Activated B cell treated with CpG ODN at 0.5 μM for 24 hours (primary cell): Measurements from ENCODE around the gene HACE1. TPM values are rescaled to one million over a fixed set of nuclear protein-coding genes. Genes with fewer than 3 reads are reported as not detected.
"Not testable (repeated sequence)": the region's sequence is repeated elsewhere in the genome, so short reads cannot be mapped to it uniquely, and the experiment has no call there.

Source experiments
- ATAC-seq: fragments of 200-7000 bp; cut with Tn5 transposase; one replicate; pipeline ENCODE4 v1.10.0; 2021; ENCODE audit warnings: low read depth, mild to moderate bottlenecking, moderate library complexity
- CTCF ChIA-PET: fragments of 350-600 bp; sonication (Branson Sonifier 250); formaldehyde crosslinking; loops from one replicate; lab custom pipeline; 2021; ENCODE audit warnings: antibody characterized with exemption; lab: Charles Lee
- POLR2A ChIA-PET: fragments of 350-600 bp; sonication (Branson Sonifier 250); formaldehyde crosslinking; loops from one replicate; lab custom pipeline; 2021; ENCODE audit warnings: antibody characterized with exemption; lab: Charles Lee
- DNase-seq: peaks from one replicate; pipeline ENCODE4 v3.0.0; 2022
- H3K27ac Mint-ChIP-seq: one replicate; pipeline ENCODE4 v1.8.0; 2020; ENCODE audit warnings: mixed read lengths
- H3K27me3 Mint-ChIP-seq: one replicate; pipeline ENCODE4 v1.8.0; 2021; ENCODE audit warnings: mixed read lengths
- H3K36me3 Mint-ChIP-seq: one replicate; pipeline ENCODE4 v1.8.0; 2021; ENCODE audit warnings: low read depth, mixed read lengths
- H3K4me1 Mint-ChIP-seq: one replicate; pipeline ENCODE4 v1.8.0; 2021; ENCODE audit warnings: mixed read lengths
- H3K4me3 Mint-ChIP-seq: one replicate; pipeline ENCODE4 v1.8.0; 2020; ENCODE audit warnings: mild to moderate bottlenecking, mixed read lengths
- H3K9me3 Mint-ChIP-seq: one replicate; pipeline ENCODE4 v1.8.0; 2020; ENCODE audit warnings: mixed read lengths
- CTCF ChIP-seq: fragments of 200-600 bp; IDR thresholded peaks from one replicate; pipeline ENCODE4 v1.8.0; 2022; ENCODE audit warnings: antibody characterized with exemption, mild to moderate bottlenecking
- intact Hi-C: fragments of 100-400 bp; cut with micrococcal nuclease; formaldehyde crosslinking; loops from one replicate; pipeline ENCODE4 v1.15.1; 2024
- total RNA-seq: library from RNA; stranded (reverse); gene quantifications from 2 replicates; pipeline ENCODE4 v1.2.3, GENCODE V29; 2022

HACE1 gene
- total RNA-seq, 1 donor from 2014 or later = 7.1 TPM

DNA sequence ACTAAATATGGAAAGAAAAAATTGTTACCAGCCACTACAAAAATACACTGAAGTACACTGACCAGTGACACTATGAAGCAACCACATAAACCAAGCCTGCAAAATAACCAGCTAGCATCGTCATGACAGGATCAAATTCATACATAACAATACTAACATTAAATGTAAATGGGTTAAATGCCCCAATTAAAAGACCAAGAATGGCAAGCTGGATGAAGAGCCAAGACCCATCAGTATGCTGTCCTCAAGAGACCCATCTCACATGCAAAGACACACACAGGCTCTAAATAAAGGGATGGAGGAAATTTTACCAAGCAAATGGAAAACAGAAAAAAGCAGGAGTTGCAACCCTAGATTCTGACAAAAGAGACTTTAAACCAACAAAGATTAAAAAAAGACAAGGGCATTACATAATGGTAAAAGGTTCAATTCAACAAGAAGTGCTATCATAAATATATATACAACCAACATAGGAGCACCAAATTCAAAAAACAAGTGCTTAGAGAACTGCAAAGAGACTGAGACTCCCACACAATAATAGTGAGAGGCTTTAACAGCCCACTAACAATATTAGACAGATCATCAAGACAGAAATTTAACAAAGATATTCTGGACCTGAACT, 104.8 kb downstream of the HACE1 start:
- H3K27me3 Mint-ChIP-seq = no peaks in the 10 kb centered on the region
- TF ChIP-seq CTCF = no peak
- peaks cover 21% of the 10 kb centered on the region for H3K9me3 Mint-ChIP-seq
- intact Hi-C loops = no loop called here
- H3K4me1 Mint-ChIP-seq = no peaks in the 10 kb centered on the region
- no peak overlapping the region for H3K27ac Mint-ChIP-seq
- no peak overlapping the region for H3K4me3 Mint-ChIP-seq
- POLR2A ChIA-PET = no interaction called here
- CTCF ChIA-PET = no interaction called here
- H3K36me3 Mint-ChIP-seq = peaks cover 64% of the 10 kb centered on the region
- DNase-seq (no peak), ATAC-seq (no peak)

- intact Hi-C loops = no loop called here
- Mint-ChIP-seq H3K9me3 (peaks cover 21% of the 10 kb centered on the region), H3K27ac (no peak overlapping the region), H3K4me3 (no peak overlapping the region), H3K27me3 (no peaks in the 10 kb centered on the region), H3K36me3 (peaks cover 52% of the 10 kb centered on the region), H3K4me1 (no peaks in the 10 kb centered on the region)
- ATAC-seq = no peak
- ChIA-PET CTCF (interaction anchor here (0.5 kb wide), 1 partner anchor 35 kb away, joined by 4 read pairs; no protein-coding TSS in a partner anchor), POLR2A (no interaction called here)
- TF ChIP-seq CTCF = no peak
- DNase-seq = no peak
Observed at GRCh38 chr6:104753251-104753650, 106.5 kb downstream of the HACE1 start.

GRCh38 chr6:104750449-104750848, 109.3 kb downstream of the HACE1 start:
- no peak overlapping the region for H3K27ac Mint-ChIP-seq
- no peak for TF ChIP-seq CTCF
- intact Hi-C loops = no loop called here
- peaks cover 34% of the 10 kb centered on the region for H3K36me3 Mint-ChIP-seq
- H3K9me3 Mint-ChIP-seq = peaks cover 14% of the 10 kb centered on the region
- DNase-seq (no peak), ATAC-seq (no peak)
- H3K27me3 Mint-ChIP-seq = no peaks in the 10 kb centered on the region
- ChIA-PET POLR2A (no interaction called here), CTCF (no interaction called here)
- no peaks in the 10 kb centered on the region for H3K4me1 Mint-ChIP-seq
- no peak overlapping the region for H3K4me3 Mint-ChIP-seq

DNA sequence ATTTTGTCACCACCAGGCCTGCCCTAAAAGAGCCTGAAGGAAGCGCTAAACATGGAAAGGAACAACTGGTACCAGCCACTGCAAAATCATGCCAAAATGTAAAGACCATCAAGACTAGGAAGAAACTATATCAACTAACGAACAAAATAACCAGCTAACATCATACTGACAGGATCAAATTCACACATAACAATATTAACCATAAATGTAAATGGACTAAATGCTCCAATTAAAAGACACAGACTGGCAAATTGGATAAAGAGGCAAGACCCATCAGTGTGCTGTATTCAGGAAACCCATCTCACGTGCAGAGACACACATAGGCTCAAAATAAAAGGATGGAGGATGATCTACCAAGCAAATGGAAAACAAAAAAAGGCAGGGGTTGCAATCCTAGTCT, 120.6 kb downstream of the HACE1 start:
- intact Hi-C loops, H3K9me3 Mint-ChIP-seq, H3K27ac Mint-ChIP-seq, CTCF ChIA-PET, H3K4me3 Mint-ChIP-seq, ATAC-seq, DNase-seq, H3K27me3 Mint-ChIP-seq, POLR2A ChIA-PET, H3K4me1 Mint-ChIP-seq: not testable (repeated sequence)
- H3K36me3 Mint-ChIP-seq = peaks cover 12% of the 10 kb centered on the region

GRCh38 chr6:104737567-104737966, 122.2 kb downstream of the HACE1 start:
- H3K27me3 Mint-ChIP-seq, H3K4me3 Mint-ChIP-seq, H3K27ac Mint-ChIP-seq, H3K9me3 Mint-ChIP-seq, DNase-seq, CTCF ChIA-PET, POLR2A ChIA-PET, H3K4me1 Mint-ChIP-seq, intact Hi-C loops, ATAC-seq: not testable (repeated sequence)
- H3K36me3 Mint-ChIP-seq = peaks cover 11% of the 10 kb centered on the region

GRCh38 chr6:104736545-104736944, 123.2 kb downstream of the HACE1 start:
- H3K9me3 Mint-ChIP-seq = peaks cover 2% of the 10 kb centered on the region
- H3K4me3 Mint-ChIP-seq = no peak overlapping the region
- peaks cover 13% of the 10 kb centered on the region for H3K36me3 Mint-ChIP-seq
- TF ChIP-seq CTCF = no peak
- no peaks in the 10 kb centered on the region for H3K4me1 Mint-ChIP-seq
- intact Hi-C loops = no loop called here
- POLR2A ChIA-PET = no interaction called here
- CTCF ChIA-PET = no interaction called here
- H3K27ac Mint-ChIP-seq = no peak overlapping the region
- ATAC-seq (no peak), DNase-seq (no peak)
- H3K27me3 Mint-ChIP-seq = no peaks in the 10 kb centered on the region
